ENCODE data around the gene HMCN1.
"Not testable (repeated sequence)": the region's sequence is repeated elsewhere in the genome, so short reads cannot be mapped to it uniquely, and the experiment has no call there.

The HMCN1 gene

DNA sequence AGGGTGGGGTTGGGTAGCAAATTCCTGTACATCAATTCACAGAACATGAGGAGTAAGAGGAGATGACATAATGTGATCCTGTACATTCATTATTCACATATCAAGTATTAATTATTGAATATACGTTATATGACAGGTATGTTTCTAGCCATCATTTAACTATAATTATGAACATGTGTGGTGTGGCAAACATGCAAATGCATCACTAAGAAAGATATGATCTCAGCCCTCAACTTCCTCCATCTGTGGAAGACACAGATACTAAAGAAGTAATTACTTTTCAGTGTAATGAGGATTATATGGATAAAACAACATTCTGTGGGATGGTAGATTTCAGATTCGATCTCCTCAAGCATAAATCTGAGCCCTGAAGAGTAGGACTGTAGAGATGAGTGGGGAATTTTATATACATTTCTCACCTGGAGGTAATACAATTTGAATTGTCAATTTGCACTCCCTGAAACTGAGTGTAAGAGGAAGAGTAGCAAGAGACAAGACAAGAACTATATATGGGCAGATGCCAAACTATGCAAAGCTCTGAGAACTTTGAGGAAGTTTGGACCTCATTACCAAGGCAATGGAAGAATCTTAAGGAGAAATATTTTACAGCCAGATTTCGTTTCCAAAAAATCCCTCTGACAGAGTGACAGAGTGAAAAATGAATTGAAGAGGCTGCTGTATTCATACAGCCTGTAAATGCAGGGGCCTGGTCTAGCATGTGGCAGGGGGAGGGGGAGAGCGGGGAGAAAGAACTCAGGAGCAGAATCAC lies 365.3 kb downstream of the HMCN1 start:
- DNase-seq: peak in 1 of 3 donors; percentile 12

DNA sequence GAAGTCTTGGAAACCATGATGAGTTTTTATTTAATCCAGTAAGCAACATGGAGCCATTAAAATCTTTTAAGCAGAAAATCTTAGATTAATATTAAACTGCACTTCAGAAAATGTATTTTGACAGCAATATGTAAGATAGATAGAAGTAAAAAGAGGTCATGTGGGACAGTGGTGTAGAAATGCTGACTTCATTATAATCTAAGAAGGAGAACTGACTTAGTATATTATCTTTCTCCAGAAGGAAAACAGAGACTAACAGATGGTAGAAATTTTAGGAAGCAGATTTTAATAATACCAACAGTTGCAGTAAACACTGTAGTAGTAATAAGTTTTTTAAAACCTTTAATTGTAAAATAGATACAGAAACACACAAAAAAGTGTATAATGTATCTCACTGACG lies 367.9 kb downstream of the HMCN1 start:
- DNase-seq: no peak

DNA sequence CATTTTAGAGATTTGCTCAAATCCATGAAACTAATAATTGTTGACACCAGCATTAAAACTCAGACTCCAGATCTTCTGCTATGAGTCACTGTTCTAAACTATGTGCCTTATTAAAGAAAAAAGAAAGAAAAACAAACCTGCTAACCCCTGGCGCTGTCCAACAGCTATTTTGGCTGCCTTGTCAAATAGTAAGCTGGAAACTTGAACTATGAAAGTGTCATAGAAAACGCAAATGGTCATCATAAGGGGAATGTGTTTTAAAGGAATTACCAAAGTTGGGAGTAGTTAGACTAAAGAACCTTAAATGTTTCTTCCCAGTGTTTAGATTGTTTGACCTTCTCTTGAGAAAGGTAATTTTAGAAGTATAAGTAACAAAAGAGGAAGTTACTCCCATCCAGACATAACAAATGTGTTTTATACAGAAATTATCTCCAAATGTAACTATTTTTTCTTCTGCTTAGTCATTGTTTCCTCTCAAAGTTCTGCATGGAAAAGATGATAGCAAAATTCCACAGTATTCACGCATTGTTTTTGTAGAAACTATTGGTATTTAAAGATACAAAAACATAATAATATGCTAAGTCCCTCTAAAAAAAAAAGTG lies 368.5 kb downstream of the HMCN1 start:
- peak in 1 of 3 donors; percentile 11 for DNase-seq

DNA sequence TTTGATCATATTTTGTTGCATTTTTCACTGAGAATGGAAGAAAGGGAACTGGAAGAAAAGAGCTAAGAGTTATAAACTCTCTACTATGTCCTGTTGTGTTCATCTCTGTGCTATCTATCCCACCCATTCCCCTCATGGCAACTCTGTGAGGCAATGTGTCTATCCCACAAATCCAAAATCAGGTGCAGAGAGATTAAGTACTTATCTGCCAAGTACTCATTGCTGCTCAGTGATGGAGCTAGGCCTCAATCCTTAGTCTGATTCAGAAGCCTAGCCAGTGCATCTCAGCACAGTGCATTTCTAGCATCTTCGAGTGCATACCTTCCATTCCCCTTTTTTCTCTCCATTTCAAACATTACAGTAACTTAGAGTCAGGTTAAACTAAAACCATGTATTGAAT lies 370.3 kb downstream of the HMCN1 start:
- no peak for DNase-seq

DNA sequence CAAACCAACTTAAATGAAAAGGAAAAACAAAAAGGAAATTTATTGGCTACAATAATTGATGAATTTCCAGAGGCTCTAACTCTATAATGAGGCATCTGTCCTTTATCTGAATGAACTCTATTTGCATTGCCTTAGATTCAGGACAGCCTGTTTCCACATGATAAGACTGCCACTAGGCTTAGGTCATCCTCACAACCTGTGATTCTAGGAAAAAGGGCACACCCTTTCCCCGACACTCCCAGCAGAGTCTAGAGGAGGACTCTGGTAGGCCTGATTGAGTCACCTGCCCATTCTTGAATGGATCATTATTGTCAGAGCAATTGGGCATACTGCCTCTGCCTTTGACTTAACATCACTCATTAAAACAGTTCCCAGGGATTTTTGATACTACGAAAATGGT lies 378.1 kb downstream of the HMCN1 start:
- no peak for DNase-seq

DNA sequence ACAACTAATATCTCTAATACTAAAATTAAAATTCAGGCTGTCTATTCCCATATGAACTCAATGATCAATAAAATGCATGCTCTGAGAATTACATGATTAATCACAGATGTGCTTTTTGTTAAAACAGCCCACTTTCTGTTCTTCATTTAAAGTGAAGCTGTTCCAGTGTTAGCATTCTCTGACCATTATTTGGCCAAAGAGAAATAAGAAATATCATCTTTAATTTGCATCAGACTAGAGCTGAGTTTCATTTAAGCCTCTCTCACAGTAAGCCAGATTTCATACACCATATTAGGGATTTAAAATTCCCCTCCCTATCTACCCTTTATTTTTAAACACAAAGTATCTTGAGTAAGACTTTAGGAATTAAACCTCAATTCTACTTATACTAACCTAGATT lies 379.3 kb downstream of the HMCN1 start:
- DNase-seq: no peak

DNA sequence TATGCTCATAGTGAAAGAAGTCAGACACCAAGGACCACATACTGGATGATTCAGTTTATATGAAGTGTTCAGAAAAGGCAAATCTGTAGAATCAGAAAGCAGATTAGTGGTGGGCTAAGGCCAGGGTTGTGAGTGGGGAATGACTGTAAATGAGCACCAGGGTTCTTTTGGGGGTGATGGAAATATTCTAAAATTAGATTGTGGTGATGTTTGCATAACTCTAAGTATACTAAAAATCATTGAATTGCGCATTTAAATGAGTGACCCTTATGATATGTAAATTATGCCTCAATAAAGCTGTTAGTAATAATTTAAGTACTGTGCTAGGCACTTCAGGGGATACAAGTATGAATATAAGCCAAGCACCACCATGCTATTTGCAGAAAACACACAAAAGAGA lies 384.5 kb downstream of the HMCN1 start:
- no peak for DNase-seq

DNA sequence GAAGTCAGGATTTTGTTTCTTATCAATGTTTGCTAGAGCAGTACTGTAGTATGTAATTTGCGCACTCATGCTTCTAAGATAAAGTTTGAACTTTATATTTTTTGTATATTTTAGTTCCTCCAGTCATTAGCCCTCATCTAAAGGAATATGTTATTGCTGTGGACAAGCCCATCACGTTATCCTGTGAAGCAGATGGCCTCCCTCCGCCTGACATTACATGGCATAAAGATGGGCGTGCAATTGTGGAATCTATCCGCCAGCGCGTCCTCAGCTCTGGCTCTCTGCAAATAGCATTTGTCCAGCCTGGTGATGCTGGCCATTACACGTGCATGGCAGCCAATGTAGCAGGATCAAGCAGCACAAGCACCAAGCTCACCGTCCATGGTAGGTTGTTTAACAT lies 388.6 kb downstream of the HMCN1 start:
- DNase-seq: no peak

DNA sequence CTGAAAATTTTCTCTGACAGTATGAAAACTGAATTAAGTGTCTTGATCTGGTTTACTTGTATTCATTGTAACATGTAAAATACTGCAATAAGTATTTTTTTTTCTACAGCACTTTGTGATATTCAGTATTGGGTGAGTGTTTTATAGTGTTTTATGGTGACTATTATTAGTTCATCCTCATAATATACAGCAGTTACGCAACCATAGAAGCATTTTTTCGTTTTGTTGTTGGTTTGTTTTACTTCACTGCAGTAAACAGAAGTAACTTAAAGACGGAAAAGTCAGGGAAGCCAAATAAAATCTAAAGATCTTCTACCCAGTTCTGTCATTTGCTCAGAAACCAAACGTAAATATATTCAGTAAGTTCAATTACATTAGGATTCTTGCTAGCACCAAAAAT lies 390.8 kb downstream of the HMCN1 start:
- no peak for DNase-seq

DNA sequence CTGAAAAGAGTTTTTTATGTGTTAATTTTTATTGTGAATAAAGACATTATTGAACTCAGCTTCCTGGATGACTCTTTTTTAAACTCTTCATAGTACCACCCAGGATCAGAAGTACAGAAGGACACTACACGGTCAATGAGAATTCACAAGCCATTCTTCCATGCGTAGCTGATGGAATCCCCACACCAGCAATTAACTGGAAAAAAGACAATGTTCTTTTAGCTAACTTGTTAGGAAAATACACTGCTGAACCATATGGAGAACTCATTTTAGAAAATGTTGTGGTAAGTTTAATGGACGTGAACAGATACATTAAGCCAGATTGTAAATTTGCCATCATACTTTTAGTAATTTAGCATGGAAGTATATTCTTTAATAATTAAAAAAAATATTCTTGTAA lies 391.3 kb downstream of the HMCN1 start:
- no peak for DNase-seq

DNA sequence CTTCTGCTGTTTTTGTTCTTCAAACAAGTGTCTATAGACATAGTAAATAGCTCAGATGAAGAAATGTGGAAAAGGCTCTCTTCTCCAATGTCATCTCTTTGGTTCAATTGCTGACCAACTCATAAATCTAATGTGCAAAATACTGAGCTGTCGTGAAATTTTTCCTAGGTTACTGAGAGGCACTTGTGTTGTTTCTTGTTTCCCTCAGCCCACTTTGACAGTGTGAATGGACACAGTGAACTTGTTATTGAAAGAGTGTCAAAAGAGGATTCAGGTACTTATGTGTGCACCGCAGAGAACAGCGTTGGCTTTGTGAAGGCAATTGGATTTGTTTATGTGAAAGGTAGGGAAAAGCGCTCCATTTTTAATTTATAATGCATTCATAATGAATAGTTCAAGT lies 395.6 kb downstream of the HMCN1 start:
- DNase-seq: no peak

DNA sequence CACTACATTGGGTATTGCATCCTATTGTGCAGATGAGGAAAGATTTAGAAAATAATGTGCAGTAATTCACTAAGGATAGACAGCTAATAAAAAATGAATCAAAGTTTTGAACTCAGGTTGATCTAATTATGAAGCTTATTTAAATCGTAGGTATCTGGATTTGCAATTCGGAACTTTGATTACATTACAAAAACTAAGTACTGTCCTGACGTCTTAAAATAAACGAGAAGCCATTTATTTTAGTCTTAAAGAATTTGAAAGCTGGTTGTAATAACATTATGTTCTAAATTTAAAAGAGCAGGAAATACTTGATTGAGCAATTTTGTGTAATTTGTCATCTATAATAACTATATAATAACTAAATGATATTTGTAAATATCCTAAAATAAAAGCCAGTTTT lies 404.9 kb downstream of the HMCN1 start:
- no peak for DNase-seq

DNA sequence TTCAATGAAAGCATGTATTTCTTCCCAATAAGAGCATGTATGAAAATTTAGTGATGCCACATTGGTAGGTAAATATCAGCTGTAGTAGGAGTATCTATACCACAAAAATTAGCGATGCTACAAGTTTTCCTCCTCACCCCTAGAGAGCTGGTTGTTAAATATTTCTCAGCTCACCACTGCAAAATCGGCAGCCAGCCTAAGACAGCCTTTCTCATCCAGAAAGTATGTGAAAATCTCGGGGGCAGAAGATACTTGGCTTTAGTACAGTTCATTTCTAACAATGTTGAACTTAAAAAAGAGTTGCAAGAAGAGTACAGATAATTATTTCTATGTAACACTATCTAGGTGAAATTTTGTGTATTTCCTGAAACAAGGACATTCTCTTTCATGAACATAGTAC lies 405.5 kb downstream of the HMCN1 start:
- no peak for DNase-seq

DNA sequence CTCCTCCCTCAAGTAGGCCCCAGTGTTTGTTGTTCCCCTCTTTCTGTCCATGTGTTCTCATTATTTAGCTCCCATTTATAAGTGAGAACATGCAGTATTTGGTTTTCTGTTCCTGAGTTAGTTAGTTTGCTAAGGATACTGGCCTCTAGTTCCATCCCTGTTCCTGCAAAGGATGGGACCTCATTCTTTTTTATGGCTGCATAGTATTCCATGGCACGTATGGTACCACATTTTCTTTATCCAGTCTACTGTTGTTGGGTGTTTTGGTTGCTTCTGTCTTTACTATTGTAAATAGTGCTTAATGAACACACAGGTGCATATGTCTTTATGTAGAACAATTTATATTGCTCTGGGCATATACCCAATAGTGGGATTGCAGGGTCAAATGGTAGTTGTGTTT lies 408.0 kb downstream of the HMCN1 start:
- DNase-seq: no peak

DNA sequence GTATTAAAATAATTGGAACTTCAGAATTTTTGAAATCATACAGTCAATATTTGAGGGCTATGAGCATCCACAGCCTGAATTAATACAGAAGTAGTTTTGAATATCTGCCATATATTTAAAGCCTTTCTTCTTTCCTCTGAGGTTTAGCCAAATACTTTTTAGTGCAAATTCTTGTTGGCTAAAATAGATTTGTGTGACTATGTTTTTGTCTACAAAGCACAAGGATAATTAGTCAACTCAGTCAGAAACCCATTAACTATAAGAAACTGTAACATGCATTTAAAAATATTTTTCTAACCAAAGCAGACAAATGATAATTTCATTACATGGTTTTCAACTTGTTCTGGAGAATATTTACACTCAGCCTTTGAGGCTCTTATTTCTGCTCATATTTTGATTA lies 408.7 kb downstream of the HMCN1 start:
- no peak for DNase-seq

DNA sequence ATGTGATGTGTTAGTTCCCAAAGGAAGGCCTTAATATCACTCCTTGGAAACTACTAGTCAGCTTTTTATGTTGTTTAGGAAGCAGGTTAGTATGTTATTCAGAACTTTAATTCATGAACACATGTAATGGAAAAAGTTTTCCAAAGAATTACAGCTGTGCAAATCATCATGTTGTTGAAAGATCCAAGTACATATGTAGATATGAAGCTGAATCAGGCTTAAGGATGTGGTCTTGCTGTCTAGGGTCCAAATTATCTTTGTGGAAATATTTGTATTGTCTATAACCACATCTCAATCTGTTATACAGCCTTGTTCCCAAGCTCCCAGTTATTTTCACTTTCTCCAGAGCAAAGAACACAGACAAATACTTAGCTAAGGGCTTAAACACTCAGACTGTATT lies 409.3 kb downstream of the HMCN1 start:
- DNase-seq: no peak

DNA sequence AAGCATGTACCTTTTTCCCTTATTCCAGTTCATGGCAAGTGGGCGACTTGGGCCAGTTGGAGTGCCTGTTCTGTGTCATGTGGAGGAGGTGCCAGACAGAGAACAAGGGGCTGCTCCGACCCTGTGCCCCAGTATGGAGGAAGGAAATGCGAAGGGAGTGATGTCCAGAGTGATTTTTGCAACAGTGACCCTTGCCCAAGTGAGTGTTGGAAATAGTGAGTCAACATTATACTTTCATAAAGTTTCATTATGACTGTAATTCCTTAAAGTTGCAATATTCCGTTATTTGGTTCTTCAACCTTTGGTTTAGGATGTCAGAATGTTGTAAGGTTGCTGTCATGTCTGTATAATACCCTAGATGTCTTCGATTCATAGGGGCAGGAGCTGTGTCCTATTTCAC lies 410.3 kb downstream of the HMCN1 start:
- DNase-seq: peak; percentile 12 to 59 (median 35)

DNA sequence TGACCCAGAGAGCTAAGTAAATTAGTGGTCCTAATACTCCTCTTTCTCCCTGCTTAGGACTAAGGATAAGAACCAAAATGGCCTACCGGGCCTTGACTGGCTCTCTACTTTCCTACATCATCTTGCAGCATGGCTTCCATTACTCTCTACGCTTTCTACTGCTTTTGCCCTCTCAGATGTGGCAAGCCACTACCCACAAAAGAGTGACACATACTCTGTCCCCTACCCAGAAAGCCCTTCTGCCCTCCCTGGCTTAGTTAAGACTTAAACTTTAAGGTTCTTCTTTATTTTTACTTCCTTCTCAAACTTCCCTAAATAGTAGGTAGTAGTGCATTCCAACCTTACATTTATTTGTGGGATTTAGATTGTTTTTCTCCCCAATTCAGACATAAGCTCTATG lies 412.8 kb downstream of the HMCN1 start:
- DNase-seq: peak; percentile 46 to 56 (median 48)

DNA sequence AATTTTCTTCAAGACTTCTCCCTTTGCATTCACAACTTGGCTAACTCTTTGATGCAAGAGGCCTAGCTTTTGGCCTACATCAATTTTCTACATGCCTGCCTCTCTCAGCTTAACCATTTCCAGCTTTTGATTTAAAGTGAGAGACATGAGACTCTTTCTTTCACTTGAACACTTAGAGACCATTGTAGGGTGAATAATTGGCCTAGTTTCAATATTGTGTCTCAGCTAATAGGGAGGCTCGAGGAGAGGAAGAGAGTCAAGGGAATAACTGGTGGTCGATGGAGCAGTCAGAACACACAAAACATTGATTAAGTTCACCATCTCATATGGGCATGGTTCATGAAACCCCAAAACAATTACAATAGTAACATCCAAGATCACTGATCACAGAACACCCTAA lies 415.4 kb downstream of the HMCN1 start:
- no peak for DNase-seq

DNA sequence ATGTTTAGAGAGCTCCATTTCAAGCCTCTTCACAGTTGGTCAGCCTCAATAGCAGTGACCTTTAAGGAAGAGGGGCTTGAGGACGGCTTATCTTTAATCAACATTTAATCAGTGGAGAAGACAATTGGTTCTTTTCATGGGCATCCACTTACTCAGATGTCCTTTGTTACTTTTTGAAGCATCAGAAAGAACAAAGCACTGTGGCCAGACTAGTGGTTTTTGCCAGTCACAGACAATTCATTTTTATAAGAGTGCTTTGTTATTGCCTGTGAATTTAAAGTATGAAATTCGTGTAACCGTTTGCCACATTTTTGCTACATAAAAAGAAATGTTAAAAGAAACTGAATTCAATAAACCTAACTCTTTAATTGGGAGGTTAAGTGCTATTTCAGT lies 418.0 kb downstream of the HMCN1 start:
- no peak for DNase-seq

DNA sequence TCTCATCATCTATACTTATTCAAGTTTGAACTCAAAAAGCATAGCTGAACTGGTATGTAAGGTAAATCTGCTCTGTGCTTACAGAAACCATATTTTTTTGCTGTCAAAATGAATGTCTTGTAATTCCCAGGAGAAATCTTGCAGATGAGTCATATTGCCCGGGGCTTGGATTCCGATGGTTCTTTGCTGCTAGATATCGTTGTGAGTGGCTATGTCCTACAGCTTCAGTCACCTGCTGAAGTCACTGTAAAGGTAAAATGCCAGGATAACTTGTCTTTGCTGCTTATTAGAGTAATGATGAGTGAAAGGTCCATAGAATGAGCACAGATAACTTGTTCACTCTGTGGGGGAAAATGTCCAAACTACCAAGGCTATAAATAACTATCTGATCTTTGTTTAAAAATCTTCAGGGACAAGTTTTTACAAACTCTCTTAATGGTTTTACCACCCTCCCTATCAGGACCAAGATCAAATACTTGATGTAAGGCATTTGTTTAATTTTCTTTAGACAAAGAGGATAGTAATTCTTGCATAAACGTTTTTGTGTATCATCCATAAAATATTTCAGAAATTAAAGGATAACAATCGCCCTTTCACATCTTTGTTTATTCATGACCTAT lies 418.5 kb downstream of the HMCN1 start:
- no peak for DNase-seq

DNA sequence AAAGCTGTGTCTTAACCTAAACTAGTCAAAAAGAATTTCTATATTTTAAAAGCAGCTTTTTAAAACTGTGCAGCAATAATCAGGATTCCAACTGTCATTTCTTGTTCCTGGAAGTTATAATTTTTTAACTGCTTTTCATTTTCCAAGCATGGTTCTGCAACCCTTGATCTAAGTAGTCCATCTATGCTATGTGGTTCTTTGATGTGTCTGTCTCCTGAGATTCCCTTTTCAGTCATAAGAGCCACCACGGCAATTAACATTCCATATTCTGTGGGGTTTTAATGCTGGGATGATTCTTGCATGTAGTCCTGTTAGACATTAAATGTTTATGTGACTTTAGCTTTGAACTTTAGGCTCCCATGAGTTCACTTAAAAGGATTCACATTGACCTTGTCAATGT lies 420.5 kb downstream of the HMCN1 start:
- DNase-seq: no peak

DNA sequence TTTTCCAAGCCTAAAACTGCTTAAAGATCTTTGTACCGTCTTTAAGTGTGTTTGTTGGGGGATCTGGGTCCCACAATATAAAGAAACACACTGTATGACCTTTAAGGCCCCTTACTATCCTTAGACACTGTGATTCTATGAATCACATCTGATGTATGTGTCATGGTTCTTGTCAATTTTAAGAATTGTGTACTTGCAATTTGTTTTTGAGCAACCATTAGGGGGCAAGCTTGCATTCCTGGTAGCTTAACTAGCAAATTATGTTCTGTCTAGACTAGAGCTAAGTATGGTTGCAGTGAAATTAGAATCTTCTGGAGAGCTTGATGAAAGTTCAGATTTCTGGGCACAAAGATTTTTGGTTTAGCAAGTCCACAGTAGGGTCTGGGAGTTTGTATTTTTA lies 421.4 kb downstream of the HMCN1 start:
- peak in 2 of 3 donors; percentile 6 to 38 for DNase-seq

DNA sequence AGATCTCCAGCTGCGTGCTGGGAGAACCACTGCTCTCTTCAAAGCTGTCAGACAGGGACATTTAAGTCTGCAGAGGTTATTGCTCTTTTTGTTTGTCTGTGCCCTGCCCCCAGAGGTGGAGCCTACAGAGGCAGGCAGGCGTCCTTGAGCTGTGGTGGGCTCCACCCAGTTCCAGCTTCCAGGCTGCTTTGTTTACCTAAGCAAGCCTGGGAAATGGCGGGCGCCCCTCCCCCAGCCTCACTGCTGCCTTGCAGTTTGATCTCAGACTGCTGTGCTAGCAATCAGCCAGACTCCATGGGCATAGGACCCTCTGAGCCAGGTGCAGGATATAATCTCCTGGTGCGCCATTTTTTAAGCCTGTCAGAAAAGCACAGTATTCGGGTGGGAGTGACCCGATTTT lies 428.7 kb downstream of the HMCN1 start:
- not testable (repeated sequence) for DNase-seq

DNA sequence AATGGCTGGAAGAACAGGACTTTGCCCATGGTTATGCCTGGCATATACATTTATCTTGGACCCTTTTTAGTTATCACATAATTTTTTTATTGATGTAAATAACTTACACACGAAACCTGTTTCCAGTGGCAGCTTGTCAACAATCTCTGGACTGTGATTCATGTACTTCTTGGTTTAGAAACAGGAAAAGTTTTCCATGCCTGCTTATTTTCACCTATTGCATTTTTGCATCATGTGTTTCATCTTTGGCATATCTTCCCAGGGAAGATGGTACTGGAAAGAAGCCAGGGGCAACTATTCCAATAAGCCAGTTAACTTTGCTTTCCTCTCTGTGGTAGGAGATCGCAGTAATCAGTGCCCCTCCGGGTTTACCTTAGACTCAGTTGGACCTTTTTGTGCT lies 430.6 kb downstream of the HMCN1 start:
- DNase-seq: no peak
